Epidermal melanocyte (primary cell): ENCODE measurements around the gene SLC9A1.
"Not testable (repeated sequence)": the region's sequence is repeated elsewhere in the genome, so short reads cannot be mapped to it uniquely, and the experiment has no call there.

Experiments used
- DNase-seq: peaks from one replicate; pipeline ENCODE4 v3.0.0; 2011; ENCODE audit warnings: low spot score; ENCODE audit not compliant: insufficient read length

Gene SLC9A1

GRCh38 chr1:27133991-27134390 lies 20.9 kb downstream of the SLC9A1 start:
- DNase-seq, result no peak

GRCh38 chr1:27133158-27133557 lies 21.8 kb downstream of the SLC9A1 start:
- DNase-seq, result no peak

- no peak for DNase-seq
Measured at GRCh38 chr1:27132624-27133023, 22.3 kb downstream of the SLC9A1 start.

GRCh38 chr1:27132147-27132546 lies 22.8 kb downstream of the SLC9A1 start:
- no peak for DNase-seq

- DNase-seq, result no peak
Measured at GRCh38 chr1:27130798-27131197, 24.1 kb downstream of the SLC9A1 start.

- no peak for DNase-seq
Measured at GRCh38 chr1:27129225-27129624, 25.7 kb downstream of the SLC9A1 start.

GRCh38 chr1:27127419-27127818 lies 27.5 kb downstream of the SLC9A1 start:
- DNase-seq, result no peak

- no peak for DNase-seq
Measured at GRCh38 chr1:27126391-27126790, 28.5 kb downstream of the SLC9A1 start.

GRCh38 chr1:27125125-27125524 lies 29.8 kb downstream of the SLC9A1 start:
- DNase-seq, result not testable (repeated sequence)

GRCh38 chr1:27124405-27124804 lies 30.5 kb downstream of the SLC9A1 start:
- no peak for DNase-seq

- DNase-seq, result peak; percentile 58
Measured at GRCh38 chr1:27122652-27123051, 32.3 kb downstream of the SLC9A1 start.

GRCh38 chr1:27120854-27121253 lies 34.1 kb downstream of the SLC9A1 start:
- no peak for DNase-seq

GRCh38 chr1:27118440-27118689 lies 36.6 kb downstream of the SLC9A1 start:
- DNase-seq, result no peak

GRCh38 chr1:27117733-27118439 lies 37.0 kb downstream of the SLC9A1 start:
- no peak for DNase-seq

GRCh38 chr1:27116697-27117096 lies 38.2 kb downstream of the SLC9A1 start:
- no peak for DNase-seq

- DNase-seq, result no peak
Measured at GRCh38 chr1:27116232-27116631, 38.7 kb downstream of the SLC9A1 start.

GRCh38 chr1:27114546-27114945 lies 40.4 kb downstream of the SLC9A1 start:
- no peak for DNase-seq

GRCh38 chr1:27113861-27114260 lies 41.1 kb downstream of the SLC9A1 start:
- no peak for DNase-seq

GRCh38 chr1:27111626-27112573 lies 43.0 kb downstream of the SLC9A1 start:
- peak; percentile 74 for DNase-seq

- no peak for DNase-seq
Measured at GRCh38 chr1:27109103-27109822, 45.7 kb downstream of the SLC9A1 start.

- no peak for DNase-seq
Measured at GRCh38 chr1:27108588-27108987, 46.3 kb downstream of the SLC9A1 start.
